ENCODE data around the gene HSD17B3.
"Not testable (repeated sequence)": the region's sequence is repeated elsewhere in the genome, so short reads cannot be mapped to it uniquely, and the experiment has no call there.

HSD17B3 gene

GRCh38 chr9:96246267-96246671 lies 55.7 kb downstream of the HSD17B3 start:
- POLR2A ChIA-PET: no interaction called here
- CTCF ChIA-PET: interaction anchor here (0.7 to 1.3 kb wide), 2 partner anchors 14 to 512 kb away, joined by 3 to 5 read pairs; no protein-coding TSS in a partner anchor
- DNase-seq (ENCODE audit: extremely low spot score): no peak
- TF ChIP-seq FOXM1 (IDR thresholded peaks at IDR 0.05; ENCODE audit: borderline replicate concordance) (no peak), CTBP1 (IDR thresholded peaks at IDR 0.05; ENCODE audit: borderline replicate concordance) (no peak), L3MBTL2 (conservative IDR thresholded peaks at IDR 0.05) (no peak), FOXA1 (IDR thresholded peaks at IDR 0.05) (no peak), TARDBP (IDR thresholded peaks at IDR 0.05) (no peak), FOXK2 (IDR thresholded peaks at IDR 0.05) (no peak), SP1 (IDR thresholded peaks at IDR 0.05) (no peak)

- POLR2A ChIA-PET: no interaction called here
- CTCF ChIA-PET: interaction anchor here (0.7 kb wide), 1 partner anchor 270 kb away, joined by 3 read pairs; no protein-coding TSS in a partner anchor
- peak; percentile 34 for DNase-seq (ENCODE audit: extremely low spot score)
- TF ChIP-seq CTBP1 (IDR thresholded peaks at IDR 0.05; ENCODE audit: borderline replicate concordance) (no peak), SUZ12 (IDR thresholded peaks at IDR 0.05) (no peak), NFRKB (IDR thresholded peaks at IDR 0.05) (no peak), ARNT (IDR thresholded peaks at IDR 0.05) (no peak), FOXK2 (IDR thresholded peaks at IDR 0.05) (no peak), ZNF384 (IDR thresholded peaks at IDR 0.05) (no peak), TARDBP (IDR thresholded peaks at IDR 0.05) (no peak), ELF4 (IDR thresholded peaks at IDR 0.05) (no peak), LEF1 (IDR thresholded peaks at IDR 0.05; ENCODE audit: borderline replicate concordance) (no peak), FOXA1 (IDR thresholded peaks at IDR 0.05) (no peak), PKNOX1 (IDR thresholded peaks at IDR 0.05) (no peak), BHLHE40 (IDR thresholded peaks at IDR 0.05; ENCODE audit: borderline replicate concordance) (no peak), L3MBTL2 (conservative IDR thresholded peaks at IDR 0.05) (no peak), HDGF (IDR thresholded peaks at IDR 0.05; ENCODE audit: borderline replicate concordance) (no peak), FOXM1 (IDR thresholded peaks at IDR 0.05; ENCODE audit: borderline replicate concordance) (no peak)
Measured at GRCh38 chr9:96245399-96245798, 56.6 kb downstream of the HSD17B3 start.

GRCh38 chr9:96243778-96244177 lies 58.2 kb downstream of the HSD17B3 start:
- ChIA-PET CTCF (interaction anchor here (0.7 kb wide), 1 partner anchor 12 kb away, joined by 3 read pairs; no protein-coding TSS in a partner anchor), POLR2A (no interaction called here)
- no peak for DNase-seq (ENCODE audit: extremely low spot score)
- TF ChIP-seq SP1 (IDR thresholded peaks at IDR 0.05) (no peak), ELF4 (IDR thresholded peaks at IDR 0.05) (no peak), TARDBP (IDR thresholded peaks at IDR 0.05) (no peak), FOXA1 (IDR thresholded peaks at IDR 0.05) (no peak), NFRKB (IDR thresholded peaks at IDR 0.05) (no peak), ZNF384 (IDR thresholded peaks at IDR 0.05) (no peak), SUZ12 (IDR thresholded peaks at IDR 0.05) (no peak), FOXK2 (IDR thresholded peaks at IDR 0.05) (no peak), FOXM1 (IDR thresholded peaks at IDR 0.05; ENCODE audit: borderline replicate concordance) (no peak), CTBP1 (IDR thresholded peaks at IDR 0.05; ENCODE audit: borderline replicate concordance) (no peak), L3MBTL2 (conservative IDR thresholded peaks at IDR 0.05) (no peak), BHLHE40 (IDR thresholded peaks at IDR 0.05; ENCODE audit: borderline replicate concordance) (no peak), ARNT (IDR thresholded peaks at IDR 0.05) (no peak)

GRCh38 chr9:96242811-96243210 lies 59.2 kb downstream of the HSD17B3 start:
- DNase-seq (ENCODE audit: extremely low spot score): no peak
- ChIA-PET CTCF (no interaction called here), POLR2A (no interaction called here)
- TF ChIP-seq BHLHE40 (IDR thresholded peaks at IDR 0.05; ENCODE audit: borderline replicate concordance) (no peak), PKNOX1 (IDR thresholded peaks at IDR 0.05) (peak; percentile 69)

GRCh38 chr9:96241391-96241809 lies 60.6 kb downstream of the HSD17B3 start:
- no peak for DNase-seq (ENCODE audit: extremely low spot score)
- TF ChIP-seq SP1 (IDR thresholded peaks at IDR 0.05) (no peak), NFRKB (IDR thresholded peaks at IDR 0.05) (no peak), HDGF (IDR thresholded peaks at IDR 0.05; ENCODE audit: borderline replicate concordance) (no peak), ZNF384 (IDR thresholded peaks at IDR 0.05) (no peak), BHLHE40 (IDR thresholded peaks at IDR 0.05; ENCODE audit: borderline replicate concordance) (no peak), LEF1 (IDR thresholded peaks at IDR 0.05; ENCODE audit: borderline replicate concordance) (no peak), L3MBTL2 (conservative IDR thresholded peaks at IDR 0.05) (no peak), ELF4 (IDR thresholded peaks at IDR 0.05) (no peak), CTBP1 (IDR thresholded peaks at IDR 0.05; ENCODE audit: borderline replicate concordance) (no peak), SUZ12 (IDR thresholded peaks at IDR 0.05) (no peak), PKNOX1 (IDR thresholded peaks at IDR 0.05) (no peak), FOXM1 (IDR thresholded peaks at IDR 0.05; ENCODE audit: borderline replicate concordance) (no peak), ARNT (IDR thresholded peaks at IDR 0.05) (no peak), FOXA1 (IDR thresholded peaks at IDR 0.05) (no peak), TARDBP (IDR thresholded peaks at IDR 0.05) (no peak), FOXK2 (IDR thresholded peaks at IDR 0.05) (no peak)
- ChIA-PET POLR2A (no interaction called here), CTCF (interaction anchor here (1.1 kb wide), 1 partner anchor 9 kb away, joined by 3 read pairs; no protein-coding TSS in a partner anchor)

GRCh38 chr9:96236854-96237550 lies 65.0 kb downstream of the HSD17B3 start:
- CTCF ChIA-PET: interaction anchor here (0.5 to 0.6 kb wide), 2 partner anchors 216 to 429 kb away, joined by 3 read pairs; no protein-coding TSS in a partner anchor
- TF ChIP-seq SP1 (IDR thresholded peaks at IDR 0.05): no peak
- TF ChIP-seq LEF1 (IDR thresholded peaks at IDR 0.05; ENCODE audit: borderline replicate concordance): no peak
- no peak for TF ChIP-seq L3MBTL2 (conservative IDR thresholded peaks at IDR 0.05)
- TF ChIP-seq ZNF384 (IDR thresholded peaks at IDR 0.05): no peak
- TF ChIP-seq FOXM1 (IDR thresholded peaks at IDR 0.05; ENCODE audit: borderline replicate concordance): no peak
- TF ChIP-seq TARDBP (IDR thresholded peaks at IDR 0.05): no peak
- no peak for TF ChIP-seq BHLHE40 (IDR thresholded peaks at IDR 0.05; ENCODE audit: borderline replicate concordance)
- TF ChIP-seq FOXK2 (IDR thresholded peaks at IDR 0.05): no peak
- TF ChIP-seq NFRKB (IDR thresholded peaks at IDR 0.05): no peak
- no peak for TF ChIP-seq HDGF (IDR thresholded peaks at IDR 0.05; ENCODE audit: borderline replicate concordance)
- TF ChIP-seq PKNOX1 (IDR thresholded peaks at IDR 0.05): no peak
- TF ChIP-seq ELF4 (IDR thresholded peaks at IDR 0.05): no peak
- no peak for TF ChIP-seq CTBP1 (IDR thresholded peaks at IDR 0.05; ENCODE audit: borderline replicate concordance)
- no peak for TF ChIP-seq FOXA1 (IDR thresholded peaks at IDR 0.05)
- no peak for TF ChIP-seq SUZ12 (IDR thresholded peaks at IDR 0.05)
- TF ChIP-seq ARNT (IDR thresholded peaks at IDR 0.05): no peak

GRCh38 chr9:96236337-96236736 lies 65.6 kb downstream of the HSD17B3 start:
- POLR2A ChIA-PET: not testable (repeated sequence)

More at GRCh38 chr9:96236854-96237550, 65.0 kb downstream of the HSD17B3 start:
- no peak for DNase-seq (ENCODE audit: extremely low spot score)
- POLR2A ChIA-PET: no interaction called here

More at GRCh38 chr9:96236337-96236736, 65.6 kb downstream of the HSD17B3 start:
- DNase-seq (ENCODE audit: extremely low spot score); CTCF ChIA-PET: not testable (repeated sequence)
